ENCODE data around the gene DCDC1.

DNA sequence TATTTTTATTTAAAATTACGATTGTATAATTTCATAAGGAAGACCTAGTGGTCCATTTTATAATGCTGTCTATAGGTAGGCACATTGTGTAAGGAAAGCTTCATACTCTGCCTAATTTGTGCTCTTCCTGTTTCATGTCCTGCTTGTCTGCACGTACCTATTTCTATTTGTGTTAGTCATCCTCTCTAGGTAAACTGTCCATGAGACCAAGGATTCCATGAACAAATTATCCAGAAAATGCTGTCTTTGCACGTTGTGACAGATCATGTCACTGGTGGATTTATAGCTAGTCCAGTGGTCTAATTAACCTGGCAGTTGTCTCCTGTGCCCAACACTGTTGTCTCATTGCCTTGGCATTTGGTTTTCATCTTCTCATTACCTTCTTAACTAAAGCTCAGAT lies 44.8 kb upstream of the DCDC1 start:
- TF ChIP-seq, protein P1, sequence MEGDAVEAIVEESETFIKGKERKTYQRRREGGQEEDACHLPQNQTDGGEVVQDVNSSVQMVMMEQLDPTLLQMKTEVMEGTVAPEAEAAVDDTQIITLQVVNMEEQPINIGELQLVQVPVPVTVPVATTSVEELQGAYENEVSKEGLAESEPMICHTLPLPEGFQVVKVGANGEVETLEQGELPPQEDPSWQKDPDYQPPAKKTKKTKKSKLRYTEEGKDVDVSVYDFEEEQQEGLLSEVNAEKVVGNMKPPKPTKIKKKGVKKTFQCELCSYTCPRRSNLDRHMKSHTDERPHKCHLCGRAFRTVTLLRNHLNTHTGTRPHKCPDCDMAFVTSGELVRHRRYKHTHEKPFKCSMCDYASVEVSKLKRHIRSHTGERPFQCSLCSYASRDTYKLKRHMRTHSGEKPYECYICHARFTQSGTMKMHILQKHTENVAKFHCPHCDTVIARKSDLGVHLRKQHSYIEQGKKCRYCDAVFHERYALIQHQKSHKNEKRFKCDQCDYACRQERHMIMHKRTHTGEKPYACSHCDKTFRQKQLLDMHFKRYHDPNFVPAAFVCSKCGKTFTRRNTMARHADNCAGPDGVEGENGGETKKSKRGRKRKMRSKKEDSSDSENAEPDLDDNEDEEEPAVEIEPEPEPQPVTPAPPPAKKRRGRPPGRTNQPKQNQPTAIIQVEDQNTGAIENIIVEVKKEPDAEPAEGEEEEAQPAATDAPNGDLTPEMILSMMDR (IDR thresholded peaks at IDR 0.05): no peak
- TF ChIP-seq POLR2A (IDR thresholded peaks at IDR 0.05) (no peak), POLR2AphosphoS5 (IDR thresholded peaks at IDR 0.05; ENCODE audit: insufficient read depth in 1 of 2, low read depth in 1 of 2) (no peak)
